ENCODE results near the gene METTL26.
A peak's percentile ranks its signal among the peaks of the same experiment; 100 is the strongest.

METTL26 gene

GRCh38 chr16:595942-596735 lies 40.0 kb downstream of the METTL26 start:
- no peak for DNase-seq (ENCODE audit: low spot score)

GRCh38 chr16:595094-595528 lies 41.0 kb downstream of the METTL26 start:
- no peak for DNase-seq (ENCODE audit: low spot score)

- DNase-seq (ENCODE audit: low spot score) = no peak
Observed at GRCh38 chr16:593807-594206, 42.3 kb downstream of the METTL26 start.

DNA sequence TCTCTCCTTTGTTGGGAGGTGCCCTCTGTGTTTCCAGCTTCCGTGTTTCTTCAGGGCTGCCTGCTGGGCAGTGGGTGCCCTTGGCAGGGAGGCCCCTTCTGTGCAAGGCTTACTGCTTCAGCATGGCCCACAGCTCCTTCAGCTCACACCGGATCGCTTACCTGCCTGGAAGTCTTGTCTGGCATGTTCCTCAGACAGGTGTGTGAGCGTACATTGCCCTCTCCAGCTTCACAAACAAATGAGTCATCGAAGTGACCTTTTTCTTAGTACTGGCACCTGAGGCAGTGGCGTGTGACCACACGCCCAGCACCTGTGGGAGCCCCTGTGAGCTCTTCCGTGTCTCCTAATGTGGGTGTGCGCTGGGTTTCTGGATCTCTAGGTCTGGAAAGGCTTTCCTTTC lies 42.7 kb downstream of the METTL26 start:
- DNase-seq (ENCODE audit: low spot score) = no peak

GRCh38 chr16:592518-593306 lies 43.4 kb downstream of the METTL26 start:
- no peak for DNase-seq (ENCODE audit: low spot score)

DNA sequence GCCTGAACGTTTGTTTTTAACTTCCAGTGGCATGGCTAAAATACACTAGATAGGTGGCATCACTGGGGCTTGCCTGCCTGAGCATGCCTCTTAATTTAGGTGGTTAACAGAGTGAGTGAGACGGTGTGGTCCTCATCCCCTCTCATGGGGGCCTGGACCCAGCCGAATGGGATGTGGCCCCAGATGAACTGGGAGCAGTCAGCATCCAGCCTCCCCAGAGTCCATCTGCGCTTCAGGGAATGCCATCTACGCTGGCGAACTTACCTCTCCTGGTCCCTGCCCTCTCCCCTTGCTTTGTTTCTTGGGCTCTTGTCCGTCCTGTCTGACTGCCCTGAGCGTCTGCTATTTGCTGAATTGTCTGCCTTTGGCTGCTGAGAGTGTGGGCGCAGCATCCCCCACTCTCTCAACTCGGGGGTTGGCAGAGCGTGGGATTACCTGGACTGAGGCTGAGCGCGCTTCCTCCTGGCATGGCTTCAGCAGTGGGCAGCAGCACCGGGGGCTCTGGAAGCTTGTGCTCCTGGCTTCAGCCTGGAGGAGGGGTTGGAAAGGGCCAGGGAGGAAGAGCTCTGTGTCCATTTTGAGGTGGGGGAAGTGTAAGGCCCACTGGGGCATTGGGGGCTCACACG lies 44.1 kb downstream of the METTL26 start:
- DNase-seq (ENCODE audit: low spot score) = no peak

DNA sequence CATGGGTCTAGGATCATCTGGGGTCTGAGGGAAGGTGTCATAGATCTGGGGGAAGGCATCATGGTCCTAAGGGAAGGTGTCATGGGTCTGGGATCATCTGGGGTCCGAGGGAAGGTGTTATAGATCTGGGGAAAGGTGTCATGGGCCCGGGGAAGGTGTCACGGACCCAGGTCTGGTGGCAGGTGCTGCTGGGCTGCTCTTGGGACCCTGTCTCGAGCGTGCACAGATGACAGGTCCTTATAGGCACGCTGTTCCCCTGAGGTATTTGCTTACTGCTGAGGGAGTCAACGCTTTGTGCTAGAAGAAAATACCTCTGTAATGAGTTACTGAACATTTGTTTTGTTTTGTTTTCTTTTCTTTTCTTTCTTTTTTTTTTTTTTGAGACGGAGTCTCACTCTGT lies 44.9 kb downstream of the METTL26 start:
- no peak for DNase-seq (ENCODE audit: low spot score)

GRCh38 chr16:590815-591200 lies 45.3 kb downstream of the METTL26 start:
- no peak for DNase-seq (ENCODE audit: low spot score)

DNA sequence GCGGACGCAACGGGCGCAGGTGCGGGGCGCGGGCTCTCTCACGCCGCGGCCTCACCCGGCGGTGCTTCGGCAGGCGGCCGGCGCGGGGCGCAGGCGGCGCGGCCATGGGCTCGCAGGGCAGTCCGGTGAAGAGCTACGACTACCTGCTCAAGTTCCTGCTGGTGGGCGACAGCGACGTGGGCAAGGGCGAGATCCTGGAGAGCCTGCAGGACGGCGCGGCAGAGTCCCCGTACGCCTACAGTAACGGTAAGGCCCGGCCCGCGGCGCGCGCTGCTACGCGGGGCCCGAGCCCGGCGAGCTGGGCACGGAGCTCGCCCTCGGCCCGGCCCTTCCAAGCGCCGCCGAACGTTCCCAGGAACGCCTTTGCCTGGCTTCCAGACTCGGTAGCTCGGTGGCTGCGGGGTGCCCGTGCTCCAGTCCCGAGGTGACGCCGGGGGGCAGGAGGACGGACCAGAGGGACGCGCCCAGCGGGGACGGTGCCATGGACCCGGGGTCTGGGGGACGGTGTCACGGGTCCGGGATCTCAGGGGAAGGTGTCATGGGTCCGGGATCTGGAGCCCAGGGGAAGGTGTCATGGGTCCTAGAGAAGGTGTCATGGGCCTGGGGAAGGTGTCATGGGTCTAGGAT lies 45.8 kb downstream of the METTL26 start:
- no peak for DNase-seq (ENCODE audit: low spot score)

- peak; percentile 99 for DNase-seq (ENCODE audit: low spot score)
Observed at GRCh38 chr16:589658-590187, 46.4 kb downstream of the METTL26 start, which contains the start of gene RAB40C. TSS of gene RAB40C (plus strand) at chr16:590066. CDS start at chr16:590292, 226 bp downstream.

- peak; percentile 96 for DNase-seq (ENCODE audit: low spot score)
Observed at GRCh38 chr16:588889-589657, 47.0 kb downstream of the METTL26 start.

GRCh38 chr16:588639-588888 lies 47.5 kb downstream of the METTL26 start:
- DNase-seq (ENCODE audit: low spot score) = peak; percentile 37

GRCh38 chr16:586645-587590 lies 49.2 kb downstream of the METTL26 start:
- DNase-seq (ENCODE audit: low spot score) = no peak

DNA sequence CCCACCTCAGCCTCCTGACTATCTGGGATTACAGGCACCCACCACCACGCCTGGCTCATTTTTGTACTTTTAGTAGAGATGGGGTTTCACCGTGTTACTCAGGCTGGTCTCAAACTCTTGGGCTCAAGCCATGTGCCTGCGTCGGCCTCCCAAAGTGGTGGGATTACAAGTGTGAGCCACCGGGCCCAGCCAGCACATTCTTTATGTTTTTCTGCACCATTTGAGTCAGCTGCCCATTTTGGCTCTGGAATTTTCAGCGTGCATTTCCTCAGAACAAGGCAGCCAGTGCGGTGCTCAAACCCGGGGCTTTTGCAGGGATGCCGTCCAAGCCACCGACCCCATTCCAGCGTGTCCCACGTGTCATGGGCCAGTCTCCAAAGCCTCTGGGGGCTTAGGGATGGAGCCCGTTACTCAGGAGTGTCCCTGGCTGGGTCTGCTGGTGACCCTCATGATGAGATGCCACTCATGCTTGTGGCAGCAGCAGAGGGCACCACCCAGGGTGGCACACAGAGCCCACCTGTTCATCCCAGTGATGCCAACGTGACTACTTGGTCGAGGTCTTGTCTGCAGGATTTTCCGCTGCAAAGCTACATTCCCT lies 50.0 kb downstream of the METTL26 start:
- DNase-seq (ENCODE audit: low spot score) = no peak

- DNase-seq (ENCODE audit: low spot score) = no peak
Observed at GRCh38 chr16:585351-585750, 50.8 kb downstream of the METTL26 start.

Data from CD4-positive, alpha-beta T cell treated with Interleukin-6 at 100 ng/mL for 8 hours (primary cell).